HG03457 (cell line): ENCODE data around the gene LIG4.
A peak's percentile ranks its signal among the peaks of the same experiment; 100 is the strongest.
"Not testable (repeated sequence)": the region's sequence is repeated elsewhere in the genome, so short reads cannot be mapped to it uniquely, and the experiment has no call there.

Source experiments
- ATAC-seq: cut with Tn5 transposase; IDR thresholded peaks from one replicate; pipeline ENCODE4 v1.9.1; 2021; ENCODE audit warnings: moderate number of reproducible peaks; ENCODE audit not compliant: unreplicated experiment

Gene LIG4

GRCh38 chr13:108215436-108215835 lies at the start of gene LIG4:
Gene LIG4, minus strand, starts transcription at chr13:108215536. Its CDS starts 4,268 bp downstream, at chr13:108211268.
- peak; percentile 69 for ATAC-seq

GRCh38 chr13:108263621-108264355 lies 48.5 kb upstream of the LIG4 start:
- ATAC-seq, result no peak

GRCh38 chr13:108257248-108257647 lies 41.9 kb upstream of the LIG4 start:
- no peak for ATAC-seq

- ATAC-seq, result peak; percentile 89
Observed at GRCh38 chr13:108249150-108249549, 33.8 kb upstream of the LIG4 start.

GRCh38 chr13:108230377-108230776 lies 15.0 kb upstream of the LIG4 start:
- ATAC-seq, result no peak

- ATAC-seq, result no peak
Observed at GRCh38 chr13:108227651-108228272, 12.4 kb upstream of the LIG4 start.

GRCh38 chr13:108226184-108226583 lies 10.8 kb upstream of the LIG4 start:
- peak; percentile 31 for ATAC-seq

GRCh38 chr13:108225440-108225839 lies 10.1 kb upstream of the LIG4 start:
- ATAC-seq, result peak; percentile 60

GRCh38 chr13:108223687-108224503 lies 8.6 kb upstream of the LIG4 start:
- ATAC-seq, result no peak

- ATAC-seq, result no peak
Observed at GRCh38 chr13:108220041-108220440, 4.7 kb upstream of the LIG4 start.

GRCh38 chr13:108218044-108218974 lies 3.0 kb upstream of the LIG4 start, which contains the start of gene ABHD13:
Gene ABHD13, plus strand, starts transcription at chr13:108218392. Its CDS starts 10,827 bp downstream, at chr13:108229219.
- peak; percentile 54 for ATAC-seq

GRCh38 chr13:108217307-108218043 lies 2.1 kb upstream of the LIG4 start:
- ATAC-seq, result not testable (repeated sequence)

- ATAC-seq, result no peak
Observed at GRCh38 chr13:108214441-108215271, 680 bp downstream of the LIG4 start.

GRCh38 chr13:108213946-108214345 lies 1.4 kb downstream of the LIG4 start:
- ATAC-seq, result no peak

- ATAC-seq, result peak; percentile 45
Observed at GRCh38 chr13:108212886-108213285, 2.5 kb downstream of the LIG4 start.

- ATAC-seq, result no peak
Observed at GRCh38 chr13:108210551-108210950, 4.8 kb downstream of the LIG4 start.

- no peak for ATAC-seq
Observed at GRCh38 chr13:108200781-108201398, 14.4 kb downstream of the LIG4 start.

- no peak for ATAC-seq
Observed at GRCh38 chr13:108195861-108196260, 19.5 kb downstream of the LIG4 start.
